HUES48 (cell line): ENCODE data around the gene ENTPD1.
"Not testable (repeated sequence)": the region's sequence is repeated elsewhere in the genome, so short reads cannot be mapped to it uniquely, and the experiment has no call there.

Experiments
- H3K27ac ChIP-seq: one replicate; pipeline ENCODE4 v1.7.0; 2013; ENCODE audit warnings: low read depth, low read length, inconsistent platforms
- H3K27me3 ChIP-seq: 2 replicates; pipeline ENCODE4 v1.6.1; 2013; ENCODE audit warnings: mild to moderate bottlenecking, low read length; ENCODE audit not compliant: control insufficient read depth, insufficient read depth
- H3K36me3 ChIP-seq: 2 replicates; pipeline ENCODE4 v1.6.1; 2013; ENCODE audit warnings: low read length; ENCODE audit not compliant: control insufficient read depth, insufficient read depth
- H3K4me1 ChIP-seq: 2 replicates; pipeline ENCODE4 v1.6.1; 2013; ENCODE audit warnings: mild to moderate bottlenecking, low read length; ENCODE audit not compliant: control insufficient read depth, insufficient read depth
- H3K4me3 ChIP-seq: 2 replicates; pipeline ENCODE4 v1.5.1; 2013; ENCODE audit warnings: mild to moderate bottlenecking, low read depth, low read length
- H3K9ac ChIP-seq: 2 replicates; pipeline ENCODE4 v1.6.1; 2013; ENCODE audit warnings: mild to moderate bottlenecking, low read depth, low read length, moderate library complexity
- H3K9me3 ChIP-seq: 2 replicates; pipeline ENCODE4 v1.6.1; 2013; ENCODE audit warnings: low read length; ENCODE audit not compliant: control insufficient read depth, insufficient read depth

ENTPD1 gene, protein sequence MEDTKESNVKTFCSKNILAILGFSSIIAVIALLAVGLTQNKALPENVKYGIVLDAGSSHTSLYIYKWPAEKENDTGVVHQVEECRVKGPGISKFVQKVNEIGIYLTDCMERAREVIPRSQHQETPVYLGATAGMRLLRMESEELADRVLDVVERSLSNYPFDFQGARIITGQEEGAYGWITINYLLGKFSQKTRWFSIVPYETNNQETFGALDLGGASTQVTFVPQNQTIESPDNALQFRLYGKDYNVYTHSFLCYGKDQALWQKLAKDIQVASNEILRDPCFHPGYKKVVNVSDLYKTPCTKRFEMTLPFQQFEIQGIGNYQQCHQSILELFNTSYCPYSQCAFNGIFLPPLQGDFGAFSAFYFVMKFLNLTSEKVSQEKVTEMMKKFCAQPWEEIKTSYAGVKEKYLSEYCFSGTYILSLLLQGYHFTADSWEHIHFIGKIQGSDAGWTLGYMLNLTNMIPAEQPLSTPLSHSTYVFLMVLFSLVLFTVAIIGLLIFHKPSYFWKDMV

DNA sequence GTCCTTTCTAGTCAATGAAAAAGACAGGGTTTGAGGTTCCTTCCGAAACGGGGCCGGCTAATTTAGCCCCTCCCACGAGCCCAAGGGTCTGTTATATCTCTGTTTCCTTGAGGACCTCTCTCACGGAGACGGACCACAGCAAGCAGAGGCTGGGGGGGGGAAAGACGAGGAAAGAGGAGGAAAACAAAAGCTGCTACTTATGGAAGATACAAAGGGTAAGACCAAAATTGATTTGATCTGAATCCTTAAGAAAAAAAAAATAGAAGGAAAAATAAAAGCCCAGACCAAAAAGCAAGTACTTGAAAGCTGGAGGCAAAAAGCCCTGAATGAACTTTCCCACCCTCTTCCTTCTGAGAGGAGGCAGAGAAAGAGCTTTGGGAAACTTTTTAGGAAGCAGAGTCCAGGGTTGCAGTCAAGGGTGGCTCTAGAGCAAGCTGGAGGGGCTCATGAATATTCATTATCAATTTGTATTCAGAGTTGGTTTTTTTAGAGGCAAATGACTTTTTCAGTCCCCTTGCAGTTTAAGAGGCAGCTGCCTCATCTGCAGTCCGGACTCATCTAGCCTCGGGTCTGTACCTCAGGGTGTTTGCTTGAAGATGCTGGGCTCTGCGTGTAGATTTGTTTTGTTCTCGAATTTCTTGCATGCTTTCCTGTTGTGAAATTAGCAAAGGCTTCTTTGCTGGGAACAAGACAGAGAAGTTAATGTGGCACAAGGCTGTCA lies at the start of gene ENTPD1:
ENTPD1 (plus strand) TSS at position 123 of the 721 bp plus-strand sequence; CDS start at position 200, 77 bp downstream.
- Histone ChIP-seq H3K9ac (no peak within 1 kb of the TSS), H3K27me3 (no peaks in the 10 kb centered on the region; the same call in 1 of the 2 replicates)

DNA sequence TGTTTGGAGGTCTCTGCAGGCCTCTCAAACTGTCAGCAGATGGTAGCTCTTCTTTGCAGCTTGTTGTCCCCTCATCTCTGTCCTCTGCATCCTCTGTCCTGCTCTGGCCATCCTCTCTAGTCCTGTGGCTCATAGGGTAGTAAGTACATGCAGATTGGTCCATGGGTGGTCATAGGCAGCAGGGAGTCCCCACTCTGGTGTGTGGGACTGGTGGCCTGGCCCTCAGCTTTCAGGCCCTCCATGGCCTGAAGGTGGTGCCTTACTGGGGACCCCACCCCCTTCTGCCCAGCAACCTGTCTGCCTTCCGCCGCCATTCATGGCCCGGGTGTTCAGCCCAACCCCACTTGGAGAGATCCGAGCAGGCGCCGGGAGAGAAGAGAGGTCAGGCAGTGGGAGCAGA lies 49.4 kb upstream of the ENTPD1 start:
- Histone ChIP-seq H3K27ac (no peak overlapping the region), H3K4me3 (no peak overlapping the region), H3K36me3 (no peaks in the 10 kb centered on the region), H3K4me1 (no peaks in the 10 kb centered on the region), H3K9me3 (no peaks in the 10 kb centered on the region), H3K9ac (no peak overlapping the region), H3K27me3 (no peaks in the 10 kb centered on the region)

More for the DNA sequence above, at the start of gene ENTPD1:
- no peaks in the 10 kb centered on the region for H3K9me3 ChIP-seq
- H3K4me1 ChIP-seq: peaks cover 10% of the 10 kb centered on the region
- peak within 1 kb of the TSS; percentile 61 for H3K4me3 ChIP-seq
- H3K27ac ChIP-seq: no peak within 1 kb of the TSS
- H3K36me3 ChIP-seq: no peaks in the 10 kb centered on the region

DNA sequence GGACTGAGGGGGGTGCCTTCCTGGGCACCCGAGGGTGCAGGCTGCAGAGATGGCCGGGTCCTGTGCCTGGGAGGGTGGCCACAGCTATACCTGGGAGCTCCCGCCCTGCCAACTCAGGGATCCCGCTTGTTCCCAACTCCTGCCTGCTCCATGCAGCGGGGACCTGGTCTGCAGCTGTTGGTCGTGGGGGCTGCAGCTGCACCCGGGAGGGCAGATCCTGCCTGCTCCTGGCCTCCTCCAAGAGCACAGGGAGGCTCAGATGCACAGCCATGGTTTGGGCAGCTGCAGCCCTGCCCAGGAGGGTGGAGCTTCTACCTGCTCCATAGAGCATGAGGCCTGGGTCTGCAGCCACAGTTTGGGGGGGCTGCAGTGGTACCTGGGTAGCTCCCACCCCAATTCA lies 49.0 kb upstream of the ENTPD1 start:
- Histone ChIP-seq H3K4me3 (no peak overlapping the region), H3K27ac (no peak overlapping the region), H3K27me3 (no peaks in the 10 kb centered on the region), H3K9ac (no peak overlapping the region), H3K4me1 (no peaks in the 10 kb centered on the region), H3K36me3 (no peaks in the 10 kb centered on the region), H3K9me3 (no peaks in the 10 kb centered on the region)

DNA sequence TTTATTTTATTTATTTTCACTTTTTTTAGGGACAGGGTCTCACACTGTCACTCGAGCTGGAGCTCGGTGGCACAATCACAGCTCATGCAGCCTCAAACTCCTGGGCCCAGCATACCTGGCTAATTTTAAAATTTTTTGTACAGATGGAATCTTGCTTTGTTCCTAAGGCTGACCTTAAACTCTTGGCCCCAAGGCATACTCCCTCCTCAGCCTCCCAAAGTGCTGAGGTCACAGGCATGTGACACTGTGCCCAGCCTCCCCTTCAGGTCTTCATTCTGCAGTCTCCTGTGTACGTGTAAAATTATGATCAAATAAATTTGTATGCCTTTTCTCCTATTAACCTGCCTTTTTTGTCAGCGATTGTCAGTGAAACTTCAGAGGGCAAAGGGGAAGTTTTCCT lies 44.5 kb upstream of the ENTPD1 start:
- no peak overlapping the region for H3K27ac ChIP-seq
- no peaks in the 10 kb centered on the region for H3K27me3 ChIP-seq
- H3K4me3 ChIP-seq: no peak overlapping the region
- no peaks in the 10 kb centered on the region for H3K36me3 ChIP-seq
- no peaks in the 10 kb centered on the region for H3K4me1 ChIP-seq
- H3K9me3 ChIP-seq: no peaks in the 10 kb centered on the region
- H3K9ac ChIP-seq: no peak overlapping the region

DNA sequence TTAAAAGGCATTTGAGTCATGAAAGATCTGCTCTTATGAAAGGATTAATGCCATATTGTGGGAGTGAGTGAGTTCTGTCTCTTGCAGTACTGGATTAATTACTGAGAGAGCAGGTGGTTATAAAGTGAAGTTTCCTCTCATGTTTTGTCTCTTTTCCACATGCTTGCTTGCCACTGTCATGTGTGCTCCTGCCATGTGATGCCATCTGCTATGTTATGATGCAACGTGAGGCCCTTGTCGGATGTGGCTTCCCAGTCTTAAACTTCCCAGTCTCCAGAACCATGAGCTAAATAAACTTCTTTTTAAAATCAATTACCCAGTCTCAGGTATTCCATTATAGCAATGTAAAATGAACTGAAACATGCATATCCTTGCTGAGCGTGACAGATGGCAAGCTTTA lies 39.5 kb upstream of the ENTPD1 start:
- H3K9ac ChIP-seq: no peak overlapping the region
- no peak overlapping the region for H3K27ac ChIP-seq
- no peaks in the 10 kb centered on the region for H3K4me1 ChIP-seq
- H3K4me3 ChIP-seq: no peak overlapping the region
- H3K9me3 ChIP-seq: no peaks in the 10 kb centered on the region
- no peaks in the 10 kb centered on the region for H3K27me3 ChIP-seq
- H3K36me3 ChIP-seq: no peaks in the 10 kb centered on the region

DNA sequence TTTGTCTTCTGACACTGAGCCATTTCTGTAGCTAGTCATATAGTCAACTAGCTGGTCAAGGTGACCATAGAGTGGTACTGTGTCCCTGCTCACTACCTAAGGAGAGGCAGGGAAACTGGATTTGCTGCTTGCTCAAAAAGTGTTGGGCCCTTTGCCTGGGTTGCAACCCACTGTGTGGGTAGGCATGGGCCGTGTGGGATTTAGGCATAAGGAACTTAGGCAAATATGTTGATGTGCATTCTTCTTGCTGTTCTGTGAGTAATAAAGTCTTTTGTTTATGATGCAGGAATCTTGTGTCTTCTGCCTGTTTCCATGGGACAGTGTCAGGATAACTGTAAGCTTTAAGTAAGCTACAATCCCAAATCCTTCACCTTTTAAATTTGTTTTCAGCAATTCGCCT lies 39.1 kb upstream of the ENTPD1 start:
- Histone ChIP-seq H3K36me3 (no peaks in the 10 kb centered on the region), H3K4me3 (no peak overlapping the region), H3K9ac (no peak overlapping the region), H3K27me3 (no peaks in the 10 kb centered on the region), H3K27ac (no peak overlapping the region), H3K9me3 (no peaks in the 10 kb centered on the region), H3K4me1 (no peaks in the 10 kb centered on the region)

DNA sequence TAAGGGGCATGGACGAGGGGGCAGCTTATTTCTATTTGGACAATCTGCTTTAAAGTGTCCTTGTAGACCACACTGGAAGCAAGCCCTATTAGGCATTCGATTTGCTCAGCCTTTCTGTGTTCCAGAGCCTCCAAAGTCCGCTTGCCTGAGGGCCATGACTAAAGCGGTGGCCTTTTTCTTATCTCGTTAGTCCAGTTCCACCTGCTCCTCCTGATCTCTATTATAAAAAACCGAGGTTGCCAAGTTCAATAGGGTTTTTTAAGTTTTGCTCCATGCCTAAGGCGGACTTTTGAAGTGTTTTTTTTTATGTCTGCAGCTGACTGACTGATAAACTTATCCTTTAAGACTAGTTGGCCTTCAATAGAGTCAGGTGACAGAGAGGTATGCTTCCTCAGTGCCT lies 35.2 kb upstream of the ENTPD1 start:
- not testable (repeated sequence) for H3K9ac ChIP-seq, H3K27ac ChIP-seq, H3K36me3 ChIP-seq, H3K4me1 ChIP-seq, H3K4me3 ChIP-seq, H3K9me3 ChIP-seq, H3K27me3 ChIP-seq

DNA sequence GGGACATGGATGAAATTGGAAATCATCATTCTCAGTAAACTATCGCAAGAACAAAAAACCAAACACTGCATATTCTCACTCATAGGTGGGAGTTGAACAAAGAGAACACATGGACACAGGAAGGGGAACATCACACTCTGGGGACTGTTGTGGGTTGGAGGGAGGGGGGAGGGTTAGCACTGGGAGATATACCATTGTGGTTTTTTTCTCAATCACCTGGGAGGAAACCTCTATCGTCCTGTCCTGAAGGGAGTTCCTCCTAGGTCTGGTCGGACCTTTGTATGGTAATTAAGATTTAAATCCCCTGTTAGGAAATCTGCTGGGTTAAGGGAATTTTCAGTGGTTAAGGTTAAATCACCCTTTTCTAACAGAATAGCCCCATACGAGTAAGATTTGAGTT lies 33.5 kb upstream of the ENTPD1 start:
- H3K36me3 ChIP-seq, H3K27me3 ChIP-seq, H3K9ac ChIP-seq, H3K4me3 ChIP-seq, H3K4me1 ChIP-seq, H3K27ac ChIP-seq, H3K9me3 ChIP-seq: not testable (repeated sequence)

DNA sequence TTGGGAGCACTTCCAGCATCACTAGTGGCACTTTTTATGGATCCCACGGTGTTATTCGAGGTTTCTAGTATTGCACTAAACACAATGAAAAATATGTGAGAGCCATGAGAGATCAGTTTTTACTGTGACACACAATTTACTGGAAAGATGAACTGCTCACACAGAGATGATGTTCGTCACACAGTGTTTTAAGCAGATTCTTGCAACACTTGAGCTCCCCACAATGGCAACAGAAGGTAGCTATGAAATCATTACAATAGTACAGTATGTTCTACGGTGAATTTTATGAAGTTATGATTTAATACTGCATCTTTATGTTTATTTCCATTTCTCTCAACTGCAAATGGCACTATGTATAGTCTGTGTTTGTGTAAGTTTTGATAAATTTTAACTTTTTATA lies 27.4 kb upstream of the ENTPD1 start:
- H3K27ac ChIP-seq: no peak overlapping the region
- no peaks in the 10 kb centered on the region for H3K27me3 ChIP-seq
- H3K9me3 ChIP-seq: peaks cover 18% of the 10 kb centered on the region
- no peak overlapping the region for H3K9ac ChIP-seq
- no peaks in the 10 kb centered on the region for H3K36me3 ChIP-seq
- no peak overlapping the region for H3K4me3 ChIP-seq
- H3K4me1 ChIP-seq: no peaks in the 10 kb centered on the region

DNA sequence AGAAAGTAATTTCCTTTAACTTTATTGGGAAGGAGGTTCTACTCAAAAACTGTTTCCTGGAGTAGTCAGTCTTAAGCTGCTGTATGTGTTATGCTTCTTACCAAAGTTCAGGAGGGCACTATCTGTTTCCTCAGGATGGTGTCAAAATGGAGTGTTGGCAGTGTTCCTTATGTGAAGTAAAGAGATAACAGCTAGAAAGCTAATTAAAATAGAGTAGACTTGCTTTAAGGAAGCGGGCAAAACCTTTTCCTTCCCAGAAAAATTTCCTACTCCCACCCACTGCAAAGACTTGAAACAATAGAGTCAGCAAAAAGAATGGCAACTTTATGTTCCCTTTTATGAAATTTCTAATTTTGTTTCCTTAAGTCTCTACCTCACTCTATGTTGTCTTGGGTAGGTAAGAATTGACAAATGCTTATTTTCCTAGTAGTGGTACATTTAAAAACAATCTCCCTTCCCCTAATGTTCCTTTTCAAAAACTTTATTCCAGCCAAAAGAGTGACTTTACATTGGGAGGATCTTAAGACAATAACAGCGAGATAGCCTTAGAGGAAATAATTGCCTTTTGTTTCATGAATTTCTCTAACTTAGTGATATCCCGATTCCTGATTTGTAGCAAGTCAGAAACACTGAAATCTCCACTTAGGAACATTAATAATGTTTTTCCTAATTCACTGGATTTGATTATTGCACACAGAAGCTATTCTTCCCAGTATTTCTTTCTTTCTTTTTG lies 26.5 kb upstream of the ENTPD1 start:
- no peak overlapping the region for H3K27ac ChIP-seq
- H3K36me3 ChIP-seq: no peaks in the 10 kb centered on the region
- H3K27me3 ChIP-seq: no peaks in the 10 kb centered on the region
- H3K9ac ChIP-seq: no peak overlapping the region
- H3K9me3 ChIP-seq: peaks cover 20% of the 10 kb centered on the region
- no peaks in the 10 kb centered on the region for H3K4me1 ChIP-seq
- H3K4me3 ChIP-seq: no peak overlapping the region

DNA sequence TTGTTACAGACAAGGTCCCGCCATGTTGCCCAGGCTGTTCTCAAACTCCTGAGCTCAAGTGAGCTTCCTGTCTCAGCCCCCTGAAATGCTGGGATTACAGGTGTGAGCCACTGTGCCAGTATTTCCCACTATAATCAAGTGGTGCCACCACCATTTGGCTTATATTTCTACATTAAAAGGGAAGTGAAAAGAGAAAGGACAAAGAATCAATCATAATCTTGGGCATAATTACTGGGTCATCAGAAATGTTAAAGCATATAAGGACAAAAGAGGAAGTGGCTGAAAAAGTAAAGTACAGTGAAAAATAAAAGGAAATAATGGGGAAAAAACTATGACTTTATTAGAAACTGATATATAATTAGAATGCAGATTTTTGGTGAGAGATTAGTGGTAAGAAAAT lies 25.7 kb upstream of the ENTPD1 start:
- no peak overlapping the region for H3K4me3 ChIP-seq
- no peak overlapping the region for H3K9ac ChIP-seq
- H3K4me1 ChIP-seq: no peaks in the 10 kb centered on the region
- H3K9me3 ChIP-seq: peaks cover 20% of the 10 kb centered on the region
- no peaks in the 10 kb centered on the region for H3K27me3 ChIP-seq
- H3K36me3 ChIP-seq: no peaks in the 10 kb centered on the region
- H3K27ac ChIP-seq: no peak overlapping the region
